GM19467 (cell line): ENCODE measurements around the gene IQCB1.
A peak's percentile ranks its signal among the peaks of the same experiment; 100 is the strongest.
"Not testable (repeated sequence)": the region's sequence is repeated elsewhere in the genome, so short reads cannot be mapped to it uniquely, and the experiment has no call there.

Experiments
- ATAC-seq: cut with Tn5 transposase; IDR thresholded peaks from one replicate; pipeline ENCODE4 v1.9.1; 2021; ENCODE audit warnings: mild to moderate bottlenecking, moderate library complexity; ENCODE audit not compliant: unreplicated experiment

Gene IQCB1

GRCh38 chr3:121834671-121835464 lies at the start of gene IQCB1, which contains the start of gene EAF2:
Gene IQCB1, minus strand, starts transcription at chr3:121835060. Its CDS starts 6,100 bp downstream, at chr3:121828960.
Gene EAF2, plus strand, starts transcription at chr3:121835209. Its CDS starts 77 bp downstream, at chr3:121835286.
- ATAC-seq = peak; percentile 98

GRCh38 chr3:121883507-121883906 lies 48.6 kb upstream of the IQCB1 start:
- no peak for ATAC-seq

- no peak for ATAC-seq
These were observed 43.6 kb upstream of the IQCB1 start for GRCh38 chr3:121878411-121878810.

- ATAC-seq = no peak
These were observed 36.6 kb upstream of the IQCB1 start for GRCh38 chr3:121871430-121871829.

- ATAC-seq = no peak
These were observed 35.9 kb upstream of the IQCB1 start for GRCh38 chr3:121870717-121871116.

GRCh38 chr3:121869736-121870135 lies 34.9 kb upstream of the IQCB1 start:
- ATAC-seq = no peak

- ATAC-seq = no peak
These were observed 28.9 kb upstream of the IQCB1 start for GRCh38 chr3:121863801-121864200.

GRCh38 chr3:121863247-121863646 lies 28.4 kb upstream of the IQCB1 start:
- not testable (repeated sequence) for ATAC-seq

GRCh38 chr3:121857778-121858177 lies 22.9 kb upstream of the IQCB1 start:
- not testable (repeated sequence) for ATAC-seq

GRCh38 chr3:121855555-121855954 lies 20.7 kb upstream of the IQCB1 start:
- no peak for ATAC-seq

GRCh38 chr3:121852256-121852655 lies 17.4 kb upstream of the IQCB1 start:
- ATAC-seq = no peak

- no peak for ATAC-seq
These were observed 10.0 kb upstream of the IQCB1 start for GRCh38 chr3:121844892-121845291.

- ATAC-seq = no peak
These were observed 5.1 kb upstream of the IQCB1 start for GRCh38 chr3:121839962-121840361.

- ATAC-seq = no peak
These were observed 1.6 kb upstream of the IQCB1 start for GRCh38 chr3:121836481-121836880.

- ATAC-seq = no peak
These were observed 1.2 kb upstream of the IQCB1 start for GRCh38 chr3:121836064-121836463.

- ATAC-seq = peak; percentile 14
These were observed 573 bp upstream of the IQCB1 start for GRCh38 chr3:121835465-121835801.

GRCh38 chr3:121834157-121834670 lies 646 bp downstream of the IQCB1 start:
- ATAC-seq = no peak

- ATAC-seq = no peak
These were observed 11.9 kb downstream of the IQCB1 start for GRCh38 chr3:121822973-121823372.

- ATAC-seq = no peak
These were observed 13.2 kb downstream of the IQCB1 start for GRCh38 chr3:121821421-121822199.

- no peak for ATAC-seq
These were observed 15.6 kb downstream of the IQCB1 start for GRCh38 chr3:121819236-121819635.

GRCh38 chr3:121818578-121818977 lies 16.3 kb downstream of the IQCB1 start:
- no peak for ATAC-seq

GRCh38 chr3:121817753-121818152 lies 17.1 kb downstream of the IQCB1 start:
- ATAC-seq = no peak
